Activated CD8-positive, alpha-beta T cell treated with anti-CD3 and anti-CD28 coated beads for 36 hours (primary cell): ENCODE data around the gene CAB39. TPM values are rescaled to one million over a fixed set of nuclear protein-coding genes. Genes with fewer than 3 reads are reported as not detected.

ENCODE experiments used
- ATAC-seq: fragments of 200-7000 bp; cut with Tn5 transposase; one replicate; pipeline ENCODE4 v1.10.0; 2021; ENCODE audit warnings: mild to moderate bottlenecking, moderate library complexity
- CTCF ChIA-PET: fragments of 350-600 bp; sonication (Branson Sonifier 250); formaldehyde crosslinking; loops from one replicate; lab custom pipeline; 2021; ENCODE audit warnings: antibody characterized with exemption; lab: Charles Lee
- POLR2A ChIA-PET: fragments of 350-600 bp; sonication (Branson Sonifier 250); formaldehyde crosslinking; loops from one replicate; lab custom pipeline; 2021; ENCODE audit warnings: antibody characterized with exemption; lab: Charles Lee
- DNase-seq: peaks from one replicate; pipeline ENCODE4 v3.0.0-alpha.2; 2020
- H3K27ac Mint-ChIP-seq: one replicate; pipeline ENCODE4 v1.8.0; 2021; ENCODE audit warnings: mild to moderate bottlenecking, mixed read lengths
- H3K27me3 Mint-ChIP-seq: one replicate; pipeline ENCODE4 v1.8.0; 2021; ENCODE audit warnings: mixed read lengths
- H3K36me3 Mint-ChIP-seq: one replicate; pipeline ENCODE4 v1.8.0; 2021; ENCODE audit warnings: low read depth, mixed read lengths
- H3K4me1 Mint-ChIP-seq: one replicate; pipeline ENCODE4 v1.8.0; 2021; ENCODE audit warnings: low read depth, mixed read lengths
- H3K4me3 Mint-ChIP-seq: one replicate; pipeline ENCODE4 v1.8.0; 2021; ENCODE audit warnings: mild to moderate bottlenecking, moderate library complexity, mixed read lengths
- H3K9me3 Mint-ChIP-seq: one replicate; pipeline ENCODE4 v1.8.0; 2021; ENCODE audit warnings: mixed read lengths
- intact Hi-C: fragments of 100-400 bp; cut with micrococcal nuclease; formaldehyde crosslinking; loops from one replicate; pipeline ENCODE4 v1.10.0; 2022
- total RNA-seq, 2 experiments: library from RNA; stranded (reverse); gene quantifications; one replicate each; pipeline ENCODE4 v1.2.3, GENCODE V29; 2021
- TF ChIP-seq, protein P1 (sequence below): fragments of 200-600 bp; IDR thresholded peaks from one replicate; pipeline ENCODE4 v1.8.0; 2022; ENCODE audit warnings: antibody characterized with exemption, mild to moderate bottlenecking

Gene CAB39
- total RNA-seq, 2 experiments from 2014 or later: 119 to 120 TPM

DNA sequence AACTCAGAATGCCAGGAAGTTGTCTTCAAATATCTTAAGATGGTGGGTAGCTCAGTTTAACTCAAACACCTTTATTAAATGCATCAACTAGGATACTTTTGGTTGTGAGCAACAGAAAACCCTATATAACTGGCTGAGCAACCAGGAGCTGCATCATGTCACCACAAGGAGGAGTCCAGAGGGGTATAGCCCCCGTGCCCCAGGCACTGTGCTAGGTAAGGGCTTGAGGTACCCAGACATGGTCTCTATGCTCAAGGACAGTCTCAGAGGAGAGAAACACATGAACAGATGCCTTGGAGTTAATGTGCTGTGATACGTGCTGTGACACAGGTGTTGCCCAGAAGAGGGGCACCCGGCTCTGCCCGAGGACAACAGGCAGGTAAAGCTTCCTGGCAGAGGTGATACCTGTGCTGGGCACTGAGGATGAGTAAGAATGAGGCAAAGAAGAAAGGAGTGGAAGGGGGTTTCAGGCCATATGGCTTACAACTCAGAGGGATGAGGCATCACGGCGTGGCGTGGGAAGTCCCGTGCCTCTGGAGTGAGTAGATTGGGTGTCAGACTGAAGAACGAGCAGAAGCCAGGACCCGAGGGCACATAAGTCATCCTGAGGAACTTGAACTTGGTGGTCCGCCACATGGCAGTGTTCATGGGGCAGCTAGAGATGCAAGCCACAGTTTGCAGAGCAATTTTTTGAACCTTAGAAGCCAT lies 32.0 kb upstream of the CAB39 start:
- H3K4me1 Mint-ChIP-seq: peaks cover 37% of the 10 kb centered on the region
- H3K4me3 Mint-ChIP-seq: no peak overlapping the region
- DNase-seq (peak; percentile 52), ATAC-seq (peak; percentile 49)
- peaks cover 8% of the 10 kb centered on the region for H3K36me3 Mint-ChIP-seq
- TF ChIP-seq, protein P1, sequence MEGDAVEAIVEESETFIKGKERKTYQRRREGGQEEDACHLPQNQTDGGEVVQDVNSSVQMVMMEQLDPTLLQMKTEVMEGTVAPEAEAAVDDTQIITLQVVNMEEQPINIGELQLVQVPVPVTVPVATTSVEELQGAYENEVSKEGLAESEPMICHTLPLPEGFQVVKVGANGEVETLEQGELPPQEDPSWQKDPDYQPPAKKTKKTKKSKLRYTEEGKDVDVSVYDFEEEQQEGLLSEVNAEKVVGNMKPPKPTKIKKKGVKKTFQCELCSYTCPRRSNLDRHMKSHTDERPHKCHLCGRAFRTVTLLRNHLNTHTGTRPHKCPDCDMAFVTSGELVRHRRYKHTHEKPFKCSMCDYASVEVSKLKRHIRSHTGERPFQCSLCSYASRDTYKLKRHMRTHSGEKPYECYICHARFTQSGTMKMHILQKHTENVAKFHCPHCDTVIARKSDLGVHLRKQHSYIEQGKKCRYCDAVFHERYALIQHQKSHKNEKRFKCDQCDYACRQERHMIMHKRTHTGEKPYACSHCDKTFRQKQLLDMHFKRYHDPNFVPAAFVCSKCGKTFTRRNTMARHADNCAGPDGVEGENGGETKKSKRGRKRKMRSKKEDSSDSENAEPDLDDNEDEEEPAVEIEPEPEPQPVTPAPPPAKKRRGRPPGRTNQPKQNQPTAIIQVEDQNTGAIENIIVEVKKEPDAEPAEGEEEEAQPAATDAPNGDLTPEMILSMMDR: no peak
- CTCF ChIA-PET: interaction anchor here (1.0 to 3.1 kb wide), 4 partner anchors 11 to 117 kb away, joined by 3 to 20 read pairs (median 4); partner anchors contain the start of gene CAB39
- peaks cover 13% of the 10 kb centered on the region for H3K9me3 Mint-ChIP-seq
- intact Hi-C loops: no loop called here
- no peaks in the 10 kb centered on the region for H3K27me3 Mint-ChIP-seq
- POLR2A ChIA-PET: interaction anchor here (0.8 to 1.0 kb wide), 2 partner anchors 16 to 18 kb away, joined by 3 read pairs; no protein-coding TSS in a partner anchor
- H3K27ac Mint-ChIP-seq: no peak overlapping the region

DNA sequence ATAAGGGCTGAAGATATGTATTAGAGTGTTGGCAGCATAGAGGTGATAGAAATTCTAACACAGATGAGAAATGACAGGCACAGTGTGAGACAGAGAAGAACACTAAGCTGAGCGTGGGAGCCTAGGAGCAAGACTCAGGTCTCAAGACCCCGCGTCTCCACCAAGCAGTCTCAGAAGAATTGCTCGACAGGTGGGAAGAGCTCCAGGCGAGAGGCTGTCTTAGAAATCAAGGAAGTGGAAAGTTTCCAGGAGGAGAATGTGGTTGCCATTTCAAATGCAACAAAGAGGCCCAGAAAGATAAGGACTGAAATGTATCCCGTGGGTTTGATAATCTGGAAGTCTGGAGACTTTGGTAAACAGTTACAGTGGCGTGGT lies 31.5 kb upstream of the CAB39 start:
- TF ChIP-seq, protein P1: no peak
- POLR2A ChIA-PET: interaction anchor here (1.0 kb wide), 1 partner anchor 18 kb away, joined by 3 read pairs; no protein-coding TSS in a partner anchor
- CTCF ChIA-PET: interaction anchor here (1.0 to 1.6 kb wide), 3 partner anchors 31 to 117 kb away, joined by 3 to 4 read pairs (median 3); partner anchors contain the start of gene CAB39
- no peak for DNase-seq
- peaks cover 37% of the 10 kb centered on the region for H3K4me1 Mint-ChIP-seq
- no peaks in the 10 kb centered on the region for H3K27me3 Mint-ChIP-seq
- no peak overlapping the region for H3K4me3 Mint-ChIP-seq
- peaks cover 8% of the 10 kb centered on the region for H3K36me3 Mint-ChIP-seq
- intact Hi-C loops: no loop called here
- ATAC-seq: no peak
- H3K27ac Mint-ChIP-seq: no peak overlapping the region
- peaks cover 13% of the 10 kb centered on the region for H3K9me3 Mint-ChIP-seq

DNA sequence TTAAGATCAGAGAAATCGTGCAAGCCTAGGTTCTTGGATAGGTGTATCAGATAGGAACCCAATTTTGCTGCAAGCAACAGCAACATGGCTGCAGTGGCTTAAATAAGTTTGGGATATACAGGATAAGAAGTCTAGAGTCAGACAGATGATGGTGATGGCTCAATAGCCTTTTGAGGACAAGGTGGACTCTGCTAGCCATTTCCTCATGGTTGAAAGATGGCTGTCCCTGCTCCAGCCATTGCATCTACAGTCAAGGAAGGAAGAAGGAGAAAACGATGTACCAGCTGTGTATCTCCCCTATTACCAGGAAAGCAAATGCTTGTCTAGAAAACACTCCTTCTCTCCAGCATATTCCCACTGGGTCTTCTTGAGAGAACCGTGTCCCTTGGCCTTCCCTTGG lies 30.1 kb upstream of the CAB39 start:
- TF ChIP-seq, protein P1: no peak
- Mint-ChIP-seq H3K36me3 (peaks cover 5% of the 10 kb centered on the region), H3K4me3 (no peak overlapping the region), H3K27ac (no peak overlapping the region), H3K9me3 (peaks cover 10% of the 10 kb centered on the region), H3K4me1 (peaks cover 35% of the 10 kb centered on the region), H3K27me3 (no peaks in the 10 kb centered on the region)
- intact Hi-C loops: no loop called here
- CTCF ChIA-PET: interaction anchor here (0.9 to 1.4 kb wide), 3 partner anchors 12 to 33 kb away, joined by 3 to 4 read pairs (median 4); no protein-coding TSS in a partner anchor
- DNase-seq (no peak), ATAC-seq (no peak)
- POLR2A ChIA-PET: no interaction called here

DNA sequence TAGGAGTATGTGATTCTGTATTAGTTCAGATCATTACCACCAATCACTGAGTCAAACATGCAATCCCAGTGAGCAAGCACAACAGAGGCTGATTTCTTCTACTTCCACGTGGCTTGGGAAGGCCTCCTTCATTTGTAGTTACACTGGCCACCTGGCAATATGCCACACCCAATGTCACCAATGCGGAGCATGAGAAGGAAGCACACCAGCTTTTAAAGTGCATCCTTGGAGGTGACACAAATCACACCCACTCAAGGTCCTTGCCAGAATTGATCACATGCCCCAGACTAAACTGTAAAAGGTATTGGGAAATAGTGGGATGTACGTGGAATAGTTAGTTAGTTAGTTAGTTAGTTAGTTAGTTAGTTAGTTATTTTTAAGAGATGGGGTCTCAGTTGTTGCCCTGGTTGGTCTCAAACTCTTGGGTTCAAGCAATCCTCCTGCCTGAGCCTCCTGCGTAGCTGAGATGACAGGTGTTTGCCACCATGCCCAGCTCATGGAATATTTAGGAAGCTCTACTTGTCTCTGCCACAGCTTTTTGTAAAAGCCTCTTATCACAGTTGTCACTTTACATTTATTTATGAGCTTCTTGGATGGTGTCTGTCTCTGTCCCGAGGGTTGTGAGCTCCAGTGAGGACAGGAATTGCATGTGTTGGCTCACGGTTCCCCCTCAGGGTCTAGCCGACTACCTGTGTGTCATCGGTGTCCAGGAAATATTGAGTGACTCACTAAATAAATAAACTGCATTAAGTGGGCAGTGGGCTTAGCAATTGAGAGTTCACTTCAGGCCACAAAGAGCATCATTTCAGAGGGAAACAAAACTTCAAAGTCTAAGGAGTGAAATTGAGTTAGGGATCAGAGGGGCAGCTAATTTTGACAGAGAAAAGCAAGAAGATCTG lies 28.1 kb upstream of the CAB39 start:
- H3K4me1 Mint-ChIP-seq: peaks cover 22% of the 10 kb centered on the region
- DNase-seq: no peak
- no peak overlapping the region for H3K27ac Mint-ChIP-seq
- ChIA-PET CTCF (interaction anchor here (0.7 to 1.7 kb wide), 5 partner anchors 13 to 41 kb away, joined by 3 to 4 read pairs (median 3); partner anchors contain the start of gene CAB39), POLR2A (interaction anchor here (1.0 to 1.9 kb wide), 4 partner anchors 19 to 29 kb away, joined by 3 to 6 read pairs (median 5); partner anchors contain the start of gene CAB39)
- H3K36me3 Mint-ChIP-seq: no peaks in the 10 kb centered on the region
- no peak for ATAC-seq
- H3K27me3 Mint-ChIP-seq: no peaks in the 10 kb centered on the region
- intact Hi-C loops: no loop called here
- TF ChIP-seq, protein P1: no peak
- no peak overlapping the region for H3K4me3 Mint-ChIP-seq
- no peaks in the 10 kb centered on the region for H3K9me3 Mint-ChIP-seq
